HEK293 (cell line): ENCODE data around the gene SLC34A2.

Experiments used
- CTCF ChIA-PET: fragments of 350-600 bp; formaldehyde crosslinking; extraction: SDS; loops from one replicate; lab custom pipeline; 2021; ENCODE audit warnings: antibody characterized with exemption; lab: Yijun Ruan, JAX
- POLR2A ChIA-PET: fragments of 300-600 bp; formaldehyde crosslinking; extraction: SDS; loops from one replicate; lab custom pipeline; 2020; ENCODE audit warnings: antibody characterized with exemption, inconsistent platforms; lab: Yijun Ruan, JAX
- H3K27ac ChIP-seq: fragments of 200-500 bp; sonication (Bioruptor generic); 2 replicates; pipeline ENCODE4 v1.5.1; 2014; ENCODE audit warnings: low read depth, low read length, control low read depth, inconsistent platforms; ENCODE audit errors: extremely low read depth
- H3K36me3 ChIP-seq, 2 experiments: fragments of 200-500 bp in 1 of 2; sonication (Bioruptor generic) in 1 of 2; 1 replicate in 1 of 2; 2 replicates in 1 of 2; pipeline ENCODE4 v1.5.1; 2014 to 2017; ENCODE audit warnings: inconsistent platforms in 2 of 2, low read length in 2 of 2; ENCODE audit not compliant: control insufficient read depth in 2 of 2, insufficient read depth in 1 of 2
- H3K4me1 ChIP-seq: fragments of 200-500 bp; sonication (Bioruptor generic); 2 replicates; pipeline ENCODE4 v1.5.1; 2014; ENCODE audit warnings: mild to moderate bottlenecking, low read length, inconsistent platforms; ENCODE audit not compliant: control insufficient read depth, insufficient read depth
- H3K4me3 ChIP-seq: 2 replicates; pipeline ENCODE4 v1.5.1; 2011; ENCODE audit warnings: low read depth, mild to moderate bottlenecking, control low read depth, low read length, moderate library complexity
- H3K9me3 ChIP-seq: fragments of 200-500 bp; sonication (Bioruptor generic); 2 replicates; pipeline ENCODE4 v1.5.1; 2014; ENCODE audit warnings: low read depth, low read length, inconsistent platforms; ENCODE audit not compliant: control insufficient read depth, insufficient read depth
- AEBP2 ChIP-seq: fragments of 450-650 bp; formaldehyde crosslinking; IDR thresholded peaks from 2 replicates; pipeline ENCODE4 v1.5.1; 2016; ENCODE audit warnings: missing biosample characterization, missing genetic modification characterization, borderline replicate concordance
- KLF16 ChIP-seq: fragments of 450-650 bp; formaldehyde crosslinking; IDR thresholded peaks from 2 replicates; pipeline ENCODE4 v1.5.1; 2017; ENCODE audit warnings: missing biosample characterization, missing genetic modification characterization
- PRDM10 ChIP-seq: fragments of 450-650 bp; formaldehyde crosslinking; IDR thresholded peaks from 2 replicates; pipeline ENCODE4 v1.5.1; 2016; ENCODE audit warnings: missing biosample characterization, missing genetic modification characterization
- YY1 ChIP-seq: fragments of 450-650 bp; formaldehyde crosslinking; IDR thresholded peaks from 2 replicates; pipeline ENCODE4 v1.5.1; 2018; ENCODE audit warnings: missing biosample characterization, missing genetic modification characterization
- ZBTB10 ChIP-seq: fragments of 450-650 bp; formaldehyde crosslinking; IDR thresholded peaks from 2 replicates; pipeline ENCODE4 v1.5.1; 2016; ENCODE audit warnings: missing biosample characterization, missing genetic modification characterization
- ZBTB7A ChIP-seq: fragments of 450-650 bp; formaldehyde crosslinking; IDR thresholded peaks from 2 replicates; pipeline ENCODE4 v1.5.1; 2016; ENCODE audit warnings: low read depth, missing biosample characterization, missing genetic modification characterization
- ZNF138 ChIP-seq: fragments of 450-650 bp; formaldehyde crosslinking; IDR thresholded peaks from 2 replicates; pipeline ENCODE4 v1.5.1; 2016; ENCODE audit warnings: missing biosample characterization, missing genetic modification characterization, borderline replicate concordance
- ZNF146 ChIP-seq: fragments of 450-650 bp; formaldehyde crosslinking; IDR thresholded peaks from 2 replicates; pipeline ENCODE4 v1.5.1; 2016; ENCODE audit warnings: missing biosample characterization, missing genetic modification characterization
- ZNF248 ChIP-seq: fragments of 450-650 bp; formaldehyde crosslinking; IDR thresholded peaks from 2 replicates; pipeline ENCODE4 v1.5.1; 2017; ENCODE audit warnings: missing biosample characterization, missing genetic modification characterization
- ZNF416 ChIP-seq: fragments of 450-650 bp; formaldehyde crosslinking; IDR thresholded peaks from 2 replicates; pipeline ENCODE4 v1.5.1; 2016; ENCODE audit warnings: missing biosample characterization, missing genetic modification characterization
- ZNF514 ChIP-seq: fragments of 450-650 bp; formaldehyde crosslinking; IDR thresholded peaks from 2 replicates; pipeline ENCODE4 v1.5.1; 2016; ENCODE audit warnings: missing biosample characterization, missing genetic modification characterization
- ZNF600 ChIP-seq: fragments of 450-650 bp; formaldehyde crosslinking; IDR thresholded peaks from 2 replicates; pipeline ENCODE4 v1.5.1; 2016; ENCODE audit warnings: missing biosample characterization, missing genetic modification characterization
- ZNF623 ChIP-seq: fragments of 450-650 bp; formaldehyde crosslinking; IDR thresholded peaks from 2 replicates; pipeline ENCODE4 v1.5.1; 2016; ENCODE audit warnings: missing biosample characterization, missing genetic modification characterization
- ZNF626 ChIP-seq: fragments of 450-650 bp; sonication (Bioruptor Pico); formaldehyde crosslinking; IDR thresholded peaks from 2 replicates; pipeline ENCODE4 v1.5.1; 2018; ENCODE audit warnings: missing biosample characterization, missing genetic modification characterization, inconsistent platforms
- ZNF692 ChIP-seq: fragments of 450-650 bp; formaldehyde crosslinking; IDR thresholded peaks from 2 replicates; pipeline ENCODE4 v1.5.1; 2016; ENCODE audit warnings: missing biosample characterization, missing genetic modification characterization
- ZNF701 ChIP-seq: fragments of 450-650 bp; formaldehyde crosslinking; IDR thresholded peaks from 2 replicates; pipeline ENCODE4 v1.5.1; 2016; ENCODE audit warnings: missing biosample characterization, missing genetic modification characterization
- ZNF768 ChIP-seq: fragments of 450-650 bp; formaldehyde crosslinking; IDR thresholded peaks from 2 replicates; pipeline ENCODE4 v1.5.1; 2018; ENCODE audit warnings: missing biosample characterization, mild to moderate bottlenecking, missing genetic modification characterization
- ZNF830 ChIP-seq: fragments of 450-650 bp; IDR thresholded peaks from 2 replicates; pipeline ENCODE4 v1.5.0; 2018; ENCODE audit warnings: missing biosample characterization, missing genetic modification characterization, low read depth, mild to moderate bottlenecking, moderate library complexity
- TF ChIP-seq, protein P1 (sequence below): fragments of 450-650 bp; formaldehyde crosslinking; IDR thresholded peaks from 2 replicates; pipeline ENCODE4 v1.5.1; 2017; ENCODE audit warnings: missing biosample characterization, missing genetic modification characterization

Gene SLC34A2

GRCh38 chr4:25676221-25676620 is 20.6 kb downstream of the SLC34A2 start:
- TF ChIP-seq ZNF626 (tag by site-specific recombination) (no peak), ZNF692 (tag by site-specific recombination) (no peak), KLF16 (no peak), ZNF623 (tag by site-specific recombination) (no peak), ZNF701 (tag by site-specific recombination) (no peak), ZNF416 (tag by site-specific recombination) (no peak), ZNF514 (tag by site-specific recombination) (no peak), ZNF138 (tag by site-specific recombination) (no peak), ZBTB7A (tag by site-specific recombination) (no peak), ZNF146 (tag by site-specific recombination) (no peak), ZNF768 (no peak), ZNF600 (tag by site-specific recombination) (no peak), ZNF830 (tag by site-specific recombination) (no peak), AEBP2 (tag by site-specific recombination) (no peak), ZNF248 (tag by site-specific recombination) (no peak), PRDM10 (tag by site-specific recombination) (no peak), YY1 (no peak), ZBTB10 (tag by site-specific recombination) (no peak)
- TF ChIP-seq, protein P1, sequence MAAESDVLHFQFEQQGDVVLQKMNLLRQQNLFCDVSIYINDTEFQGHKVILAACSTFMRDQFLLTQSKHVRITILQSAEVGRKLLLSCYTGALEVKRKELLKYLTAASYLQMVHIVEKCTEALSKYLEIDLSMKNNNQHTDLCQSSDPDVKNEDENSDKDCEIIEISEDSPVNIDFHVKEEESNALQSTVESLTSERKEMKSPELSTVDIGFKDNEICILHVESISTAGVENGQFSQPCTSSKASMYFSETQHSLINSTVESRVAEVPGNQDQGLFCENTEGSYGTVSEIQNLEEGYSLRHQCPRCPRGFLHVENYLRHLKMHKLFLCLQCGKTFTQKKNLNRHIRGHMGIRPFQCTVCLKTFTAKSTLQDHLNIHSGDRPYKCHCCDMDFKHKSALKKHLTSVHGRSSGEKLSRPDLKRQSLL, result no peak
- TF ChIP-seq, all 188 proteins: peak for 0
- ChIA-PET POLR2A (no interaction called here), CTCF (no interaction called here)
- H3K36me3 ChIP-seq, result no peaks in the 10 kb centered on the region
- no peaks in the 10 kb centered on the region for H3K4me1 ChIP-seq
- no peak overlapping the region for H3K4me3 ChIP-seq
- H3K27ac ChIP-seq, result no peak overlapping the region
- H3K9me3 ChIP-seq, result no peaks in the 10 kb centered on the region
